Measurements from ENCODE around the gene PLB1.

The PLB1 gene

GRCh38 chr2:28676152-28676835 is 180.4 kb downstream of the PLB1 start:
- DNase-seq: no peak

- no peak for DNase-seq
These were observed 182.5 kb downstream of the PLB1 start for GRCh38 chr2:28678175-28678855.

- DNase-seq: no peak
These were observed 183.1 kb downstream of the PLB1 start for GRCh38 chr2:28678944-28679343.

GRCh38 chr2:28680657-28681056 is 184.8 kb downstream of the PLB1 start:
- no peak for DNase-seq

GRCh38 chr2:28681158-28681571 is 185.3 kb downstream of the PLB1 start:
- no peak for DNase-seq

GRCh38 chr2:28681606-28682005 is 185.7 kb downstream of the PLB1 start:
- no peak for DNase-seq

GRCh38 chr2:28683100-28683706 is 187.3 kb downstream of the PLB1 start:
- DNase-seq: no peak

- DNase-seq: no peak
These were observed 188.4 kb downstream of the PLB1 start for GRCh38 chr2:28684142-28684858.

- DNase-seq: no peak
These were observed 191.3 kb downstream of the PLB1 start for GRCh38 chr2:28687171-28687570.

- DNase-seq: no peak
These were observed 192.0 kb downstream of the PLB1 start for GRCh38 chr2:28687640-28688385.

- no peak for DNase-seq
These were observed 193.0 kb downstream of the PLB1 start for GRCh38 chr2:28688818-28689217.

- DNase-seq: no peak
These were observed 193.9 kb downstream of the PLB1 start for GRCh38 chr2:28689771-28690170.

GRCh38 chr2:28692411-28692810 is 196.6 kb downstream of the PLB1 start:
- no peak for DNase-seq

- DNase-seq: no peak
These were observed 197.4 kb downstream of the PLB1 start for GRCh38 chr2:28693223-28693622.

Data from NCI-H1694 treated with DMSO at 0.1 percent for 48 hours (cell line).